Caco-2 (cell line): ENCODE results near the gene GAS7. TPM values are rescaled to one million over a fixed set of nuclear protein-coding genes. Genes with fewer than 3 reads are reported as not detected.

Experiments used
- BruUV-seq: library from RNA; stranded (reverse); fragments of 400-500 nt; replicated peaks from 2 replicates; lab custom pipeline; 2021; lab: Mats Ljungman, UMichigan
- CTCF ChIA-PET: fragments of 300-600 bp; sonication (Branson Sonifier 250); formaldehyde crosslinking; loops from one replicate; lab custom pipeline; 2022; ENCODE audit warnings: antibody characterized with exemption; lab: Charles Lee
- POLR2A ChIA-PET: fragments of 300-600 bp; sonication (Branson Sonifier 250); formaldehyde crosslinking; loops from one replicate; lab custom pipeline; 2022; ENCODE audit warnings: antibody characterized with exemption; lab: Charles Lee
- DNase-seq, 2 experiments: peaks; one replicate each; pipeline versions ENCODE4 v3.0.0 to v3.0.0-alpha.2; 2020 to 2022
- H3K27me3 ChIP-seq: replicated peaks from 2 replicates; pipeline ENCODE4 v1.6.0; 2011; ENCODE audit warnings: low read length; ENCODE audit not compliant: control insufficient read depth, insufficient read depth
- H3K36me3 ChIP-seq: 2 replicates; pipeline ENCODE4 v1.5.1; 2011; ENCODE audit warnings: low read length; ENCODE audit not compliant: control insufficient read depth, insufficient read depth
- H3K4me1 ChIP-seq: fragments of 250-450 bp; sonication (Bioruptor Pico); 2 replicates; pipeline ENCODE4 v1.5.1; 2020; ENCODE audit warnings: mild to moderate bottlenecking
- H3K4me3 ChIP-seq: 2 replicates; pipeline ENCODE4 v1.5.1; 2011; ENCODE audit warnings: low read depth, mild to moderate bottlenecking, control low read depth, low read length
- H3K9me3 ChIP-seq: fragments of 250-450 bp; sonication (Bioruptor Pico); 2 replicates; pipeline ENCODE4 v1.5.1; 2020; ENCODE audit warnings: mild to moderate bottlenecking, moderate library complexity
- H3K27ac Mint-ChIP-seq: one replicate; pipeline ENCODE4 v1.8.0; 2022; ENCODE audit warnings: mixed read lengths; ENCODE audit not compliant: unreplicated experiment
- H3K27me3 Mint-ChIP-seq: one replicate; pipeline ENCODE4 v1.8.0; 2022; ENCODE audit warnings: mixed read lengths; ENCODE audit not compliant: insufficient read depth, unreplicated experiment
- H3K36me3 Mint-ChIP-seq: one replicate; pipeline ENCODE4 v1.8.0; 2022; ENCODE audit warnings: mild to moderate bottlenecking, mixed read lengths; ENCODE audit not compliant: insufficient read depth, unreplicated experiment
- H3K4me1 Mint-ChIP-seq: one replicate; pipeline ENCODE4 v1.8.0; 2022; ENCODE audit warnings: low read depth, mixed read lengths; ENCODE audit not compliant: unreplicated experiment
- H3K4me3 Mint-ChIP-seq: one replicate; pipeline ENCODE4 v1.8.0; 2022; ENCODE audit warnings: mild to moderate bottlenecking, moderate library complexity, mixed read lengths; ENCODE audit not compliant: unreplicated experiment
- H3K9me3 Mint-ChIP-seq: one replicate; pipeline ENCODE4 v1.8.0; 2022; ENCODE audit warnings: mixed read lengths; ENCODE audit not compliant: unreplicated experiment
- intact Hi-C: fragments of 100-400 bp; cut with micrococcal nuclease; formaldehyde crosslinking; loops from one replicate; pipeline ENCODE4 v1.10.0; 2022; ENCODE audit not compliant: unreplicated experiment
- total RNA-seq: library from RNA; stranded (reverse); gene quantifications from 2 replicates; pipeline ENCODE4 v1.2.3, GENCODE V29; 2022
- TF ChIP-seq, protein P1 (sequence below), 2 experiments: fragments of 200-600 bp in 1 of 2; IDR thresholded peaks; 1 replicate in 1 of 2; 2 replicates in 1 of 2; pipeline versions ENCODE4 v1.5.1 to v1.8.0; 2011 to 2022; ENCODE audit warnings: antibody characterized with exemption in 1 of 2, control low read depth in 1 of 2, inconsistent platforms in 1 of 2, low read depth in 1 of 2, low read length in 1 of 2, mild to moderate bottlenecking in 1 of 2, moderate library complexity in 1 of 2; ENCODE audit not compliant: insufficient read depth in 1 of 2, severe bottlenecking in 1 of 2, unreplicated experiment in 1 of 2

GAS7 gene
- total RNA-seq, 1 experiment from 2014 or later = 0.34 TPM

DNA sequence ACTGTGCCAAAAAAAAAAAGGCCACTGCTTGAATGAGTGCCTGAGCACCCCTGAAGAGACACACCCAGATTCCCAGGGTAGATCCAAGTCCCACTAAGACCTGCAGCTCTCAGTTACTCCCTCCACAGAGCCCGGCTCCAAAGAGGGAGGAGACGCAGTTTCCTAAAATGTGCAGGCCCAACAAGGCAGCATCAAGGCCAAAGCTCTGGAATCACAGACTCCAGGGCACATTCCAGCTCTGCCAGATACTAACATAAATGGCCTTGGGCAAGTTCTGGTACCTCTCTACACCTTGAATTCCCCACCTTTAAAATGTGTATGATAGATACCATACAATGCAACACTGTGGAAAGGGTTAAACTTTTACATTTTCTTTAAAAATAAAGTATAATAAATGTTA, 57.0 kb downstream of the GAS7 start:
- CTCF ChIA-PET = no interaction called here

DNA sequence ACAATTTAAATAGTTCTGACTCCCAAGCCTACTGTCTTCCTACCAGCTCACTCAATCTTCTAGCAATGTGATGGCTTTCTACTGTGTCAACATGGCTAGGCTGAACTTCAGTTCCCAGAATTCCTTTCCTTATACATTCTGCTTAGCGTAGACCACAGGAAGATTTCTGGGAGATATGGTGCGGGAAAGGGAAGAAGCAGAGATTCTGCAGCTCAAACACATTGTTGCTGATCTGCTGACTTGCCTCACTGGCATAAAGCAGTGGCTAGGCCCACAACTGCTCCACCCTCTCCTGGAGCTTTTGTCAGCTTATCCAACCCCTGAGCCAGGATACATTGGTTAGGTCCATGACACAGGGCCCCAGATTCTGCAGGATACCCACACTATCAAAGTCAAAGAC, 58.8 kb downstream of the GAS7 start:
- TF ChIP-seq, protein P1, sequence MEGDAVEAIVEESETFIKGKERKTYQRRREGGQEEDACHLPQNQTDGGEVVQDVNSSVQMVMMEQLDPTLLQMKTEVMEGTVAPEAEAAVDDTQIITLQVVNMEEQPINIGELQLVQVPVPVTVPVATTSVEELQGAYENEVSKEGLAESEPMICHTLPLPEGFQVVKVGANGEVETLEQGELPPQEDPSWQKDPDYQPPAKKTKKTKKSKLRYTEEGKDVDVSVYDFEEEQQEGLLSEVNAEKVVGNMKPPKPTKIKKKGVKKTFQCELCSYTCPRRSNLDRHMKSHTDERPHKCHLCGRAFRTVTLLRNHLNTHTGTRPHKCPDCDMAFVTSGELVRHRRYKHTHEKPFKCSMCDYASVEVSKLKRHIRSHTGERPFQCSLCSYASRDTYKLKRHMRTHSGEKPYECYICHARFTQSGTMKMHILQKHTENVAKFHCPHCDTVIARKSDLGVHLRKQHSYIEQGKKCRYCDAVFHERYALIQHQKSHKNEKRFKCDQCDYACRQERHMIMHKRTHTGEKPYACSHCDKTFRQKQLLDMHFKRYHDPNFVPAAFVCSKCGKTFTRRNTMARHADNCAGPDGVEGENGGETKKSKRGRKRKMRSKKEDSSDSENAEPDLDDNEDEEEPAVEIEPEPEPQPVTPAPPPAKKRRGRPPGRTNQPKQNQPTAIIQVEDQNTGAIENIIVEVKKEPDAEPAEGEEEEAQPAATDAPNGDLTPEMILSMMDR (IDR thresholded peaks at IDR 0.05; ENCODE audit: insufficient read depth in 1 of 2, low read depth in 1 of 2, low read length in 1 of 2, severe bottlenecking in 1 of 2, unreplicated experiment in 1 of 2) = no peak
- CTCF ChIA-PET = no interaction called here
- no peaks in the 10 kb centered on the region for H3K27me3 Mint-ChIP-seq
- POLR2A ChIA-PET = no interaction called here
- no peaks in the 10 kb centered on the region for H3K9me3 Mint-ChIP-seq
- H3K4me3 Mint-ChIP-seq = no peak overlapping the region
- H3K4me3 ChIP-seq = no peak overlapping the region
- DNase-seq = no peak
- H3K4me1 ChIP-seq = no peaks in the 10 kb centered on the region
- no peaks in the 10 kb centered on the region for H3K9me3 ChIP-seq
- no TSS peak for BruUV-seq
- H3K36me3 Mint-ChIP-seq = no peaks in the 10 kb centered on the region
- no peaks in the 10 kb centered on the region for H3K36me3 ChIP-seq
- H3K27me3 ChIP-seq = no peaks in the 10 kb centered on the region
- H3K27ac Mint-ChIP-seq = no peak overlapping the region
- no peaks in the 10 kb centered on the region for H3K4me1 Mint-ChIP-seq
- intact Hi-C loops = no loop called here

More for the DNA sequence above, 57.0 kb downstream of the GAS7 start:
- no TSS peak for BruUV-seq
- no peaks in the 10 kb centered on the region for H3K4me1 Mint-ChIP-seq
- H3K27me3 Mint-ChIP-seq = no peaks in the 10 kb centered on the region
- TF ChIP-seq, protein P1 (IDR thresholded peaks at IDR 0.05; ENCODE audit: insufficient read depth in 1 of 2, low read depth in 1 of 2, low read length in 1 of 2, severe bottlenecking in 1 of 2, unreplicated experiment in 1 of 2) = no peak
- Histone ChIP-seq H3K4me3 (no peak overlapping the region), H3K9me3 (no peaks in the 10 kb centered on the region), H3K36me3 (no peaks in the 10 kb centered on the region), H3K4me1 (no peaks in the 10 kb centered on the region), H3K27me3 (no peaks in the 10 kb centered on the region)
- H3K36me3 Mint-ChIP-seq = no peaks in the 10 kb centered on the region
- no peaks in the 10 kb centered on the region for H3K9me3 Mint-ChIP-seq
- DNase-seq = no peak
- POLR2A ChIA-PET = no interaction called here
- H3K4me3 Mint-ChIP-seq = no peak overlapping the region
- H3K27ac Mint-ChIP-seq = no peak overlapping the region
- intact Hi-C loops = no loop called here

DNA sequence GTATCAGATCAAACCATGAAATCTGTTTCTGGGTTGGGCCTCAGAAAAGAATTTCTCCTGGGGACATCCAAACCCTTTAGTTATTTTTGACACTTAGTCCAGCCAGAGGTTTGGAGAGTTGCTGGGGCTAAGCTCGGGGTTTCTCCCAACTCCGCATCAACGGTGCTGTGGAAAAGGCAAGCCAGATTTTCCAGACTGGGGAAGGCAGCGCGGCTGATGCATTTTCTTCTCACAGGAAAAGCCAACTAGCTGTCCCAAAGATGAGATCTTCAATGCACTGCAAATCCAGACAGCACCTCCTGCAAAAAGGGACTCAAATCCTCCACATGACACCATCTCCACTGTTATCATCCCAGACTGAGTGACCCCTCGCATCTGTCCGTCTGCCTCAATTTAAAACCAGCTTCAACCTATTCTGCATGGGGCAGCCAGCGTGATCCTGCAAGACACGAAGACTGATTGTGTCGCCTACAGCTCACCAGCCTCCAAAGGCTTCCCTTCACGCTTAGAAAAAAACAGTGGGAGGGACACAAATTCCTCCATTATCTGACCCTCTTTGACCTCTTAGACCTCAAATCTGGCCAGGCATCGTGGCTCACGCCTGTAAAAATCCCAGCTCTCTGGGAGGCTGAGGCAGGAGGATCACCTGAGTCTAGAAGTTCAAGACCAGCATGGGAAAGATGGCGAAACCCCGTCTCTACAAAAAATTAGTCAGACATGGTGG, 62.0 kb downstream of the GAS7 start:
- CTCF ChIA-PET = no interaction called here
- H3K4me3 ChIP-seq = no peak overlapping the region
- no peak for DNase-seq
- Mint-ChIP-seq H3K9me3 (no peaks in the 10 kb centered on the region), H3K4me3 (no peak overlapping the region), H3K36me3 (no peaks in the 10 kb centered on the region), H3K27me3 (no peaks in the 10 kb centered on the region), H3K4me1 (no peaks in the 10 kb centered on the region), H3K27ac (no peak overlapping the region)
- no TSS peak for BruUV-seq
- H3K9me3 ChIP-seq = no peaks in the 10 kb centered on the region
- H3K27me3 ChIP-seq = no peaks in the 10 kb centered on the region
- intact Hi-C loops = no loop called here
- no peaks in the 10 kb centered on the region for H3K4me1 ChIP-seq
- TF ChIP-seq, protein P1 (IDR thresholded peaks at IDR 0.05; ENCODE audit: insufficient read depth in 1 of 2, low read depth in 1 of 2, low read length in 1 of 2, severe bottlenecking in 1 of 2, unreplicated experiment in 1 of 2) = no peak
- H3K36me3 ChIP-seq = no peaks in the 10 kb centered on the region
- POLR2A ChIA-PET = no interaction called here
